Measurements from ENCODE around the gene UPF2.

Gene UPF2

DNA sequence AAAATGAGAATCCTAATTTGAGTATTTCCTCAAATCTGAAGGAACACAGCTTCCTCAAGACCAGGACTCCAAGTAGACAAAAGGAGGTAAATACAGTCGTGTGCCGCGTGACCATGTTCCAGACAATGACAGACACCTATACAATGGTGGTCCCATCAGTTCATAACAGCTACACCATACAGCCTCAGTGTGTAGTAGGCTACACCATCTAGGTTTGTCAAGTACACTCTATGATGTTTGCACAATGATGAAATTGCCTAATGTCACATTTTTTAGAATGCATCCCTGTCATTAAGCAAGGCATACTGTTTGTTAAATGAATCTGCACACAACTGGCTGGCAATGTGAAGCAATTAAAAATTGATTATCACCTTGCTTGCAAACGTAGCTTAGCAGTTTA lies 111.6 kb downstream of the UPF2 start:
- TF ChIP-seq, protein P1, sequence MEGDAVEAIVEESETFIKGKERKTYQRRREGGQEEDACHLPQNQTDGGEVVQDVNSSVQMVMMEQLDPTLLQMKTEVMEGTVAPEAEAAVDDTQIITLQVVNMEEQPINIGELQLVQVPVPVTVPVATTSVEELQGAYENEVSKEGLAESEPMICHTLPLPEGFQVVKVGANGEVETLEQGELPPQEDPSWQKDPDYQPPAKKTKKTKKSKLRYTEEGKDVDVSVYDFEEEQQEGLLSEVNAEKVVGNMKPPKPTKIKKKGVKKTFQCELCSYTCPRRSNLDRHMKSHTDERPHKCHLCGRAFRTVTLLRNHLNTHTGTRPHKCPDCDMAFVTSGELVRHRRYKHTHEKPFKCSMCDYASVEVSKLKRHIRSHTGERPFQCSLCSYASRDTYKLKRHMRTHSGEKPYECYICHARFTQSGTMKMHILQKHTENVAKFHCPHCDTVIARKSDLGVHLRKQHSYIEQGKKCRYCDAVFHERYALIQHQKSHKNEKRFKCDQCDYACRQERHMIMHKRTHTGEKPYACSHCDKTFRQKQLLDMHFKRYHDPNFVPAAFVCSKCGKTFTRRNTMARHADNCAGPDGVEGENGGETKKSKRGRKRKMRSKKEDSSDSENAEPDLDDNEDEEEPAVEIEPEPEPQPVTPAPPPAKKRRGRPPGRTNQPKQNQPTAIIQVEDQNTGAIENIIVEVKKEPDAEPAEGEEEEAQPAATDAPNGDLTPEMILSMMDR (IDR thresholded peaks at IDR 0.05), result no peak
- peak overlapping the region; percentile 54 for H3K27ac Mint-ChIP-seq
- H3K4me3 Mint-ChIP-seq, result no peak overlapping the region
- no peaks in the 10 kb centered on the region for H3K9me3 Mint-ChIP-seq
- no peaks in the 10 kb centered on the region for H3K4me1 Mint-ChIP-seq
- DNase-seq, result no peak
- H3K36me3 Mint-ChIP-seq (ENCODE audit: low read depth), result peaks cover 72% of the 10 kb centered on the region
- peaks cover 3% of the 10 kb centered on the region for H3K27me3 Mint-ChIP-seq (ENCODE audit: low read depth, poor library complexity)

DNA sequence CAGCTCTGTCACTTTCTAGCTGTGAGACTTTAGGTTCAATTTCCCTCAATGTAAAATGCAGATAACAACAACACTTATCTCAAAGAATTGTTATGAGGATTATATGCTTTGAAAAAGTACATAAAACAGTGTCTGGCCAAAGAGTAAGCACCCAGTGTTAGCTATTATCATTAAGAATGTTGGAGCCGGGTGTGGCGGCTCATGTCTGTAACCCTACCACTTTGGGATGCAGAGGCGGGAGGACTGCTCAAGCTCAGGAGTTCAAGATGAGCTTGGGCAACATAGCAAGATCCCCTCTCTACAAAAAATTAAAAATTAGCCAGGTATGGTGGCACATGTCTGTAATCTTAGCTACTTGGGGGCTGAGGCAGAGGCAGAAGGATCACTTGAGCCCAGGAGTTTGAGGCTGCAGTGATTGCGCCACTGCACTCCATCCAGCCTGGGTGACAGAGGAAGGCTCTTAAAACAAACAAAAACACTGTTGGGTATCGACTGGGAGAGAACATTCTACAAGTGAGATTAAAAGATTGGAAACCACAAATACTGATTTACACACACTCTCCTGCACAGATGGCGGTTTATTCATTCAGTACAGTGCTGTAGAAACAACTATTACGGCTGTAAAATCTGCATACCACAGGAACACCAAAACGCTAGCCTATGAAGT lies 112.2 kb downstream of the UPF2 start:
- Mint-ChIP-seq H3K4me1 (no peaks in the 10 kb centered on the region), H3K9me3 (no peaks in the 10 kb centered on the region), H3K27me3 (ENCODE audit: low read depth, poor library complexity) (peaks cover 3% of the 10 kb centered on the region), H3K27ac (peak overlapping the region; percentile 81), H3K4me3 (no peak overlapping the region), H3K36me3 (ENCODE audit: low read depth) (peaks cover 73% of the 10 kb centered on the region)
- no peak for DNase-seq
- TF ChIP-seq, protein P1 (IDR thresholded peaks at IDR 0.05), result no peak

DNA sequence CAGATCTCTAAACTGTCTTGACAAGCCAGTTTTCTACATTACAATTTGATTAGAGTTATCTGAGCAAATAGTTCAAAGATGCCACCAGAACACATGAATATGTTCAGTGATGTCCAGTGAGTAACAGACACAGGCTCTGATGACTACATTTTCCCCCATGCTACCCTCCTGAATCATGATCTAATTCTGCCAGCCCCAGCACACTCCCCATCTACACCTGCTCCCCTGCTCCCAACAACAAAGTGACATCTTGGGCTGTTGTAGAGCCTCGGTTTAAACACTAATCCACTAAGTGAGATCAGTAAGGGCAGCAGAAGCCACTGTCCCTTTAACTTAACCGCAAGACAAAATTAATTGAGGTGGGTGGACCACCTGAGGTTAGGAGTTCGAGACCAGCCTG lies 114.9 kb downstream of the UPF2 start:
- Mint-ChIP-seq H3K27me3 (ENCODE audit: low read depth, poor library complexity) (peaks cover 3% of the 10 kb centered on the region), H3K4me1 (no peaks in the 10 kb centered on the region), H3K36me3 (ENCODE audit: low read depth) (peaks cover 70% of the 10 kb centered on the region), H3K9me3 (no peaks in the 10 kb centered on the region), H3K27ac (no peak overlapping the region), H3K4me3 (no peak overlapping the region)
- TF ChIP-seq, protein P1 (IDR thresholded peaks at IDR 0.05), result no peak
- DNase-seq, result no peak

DNA sequence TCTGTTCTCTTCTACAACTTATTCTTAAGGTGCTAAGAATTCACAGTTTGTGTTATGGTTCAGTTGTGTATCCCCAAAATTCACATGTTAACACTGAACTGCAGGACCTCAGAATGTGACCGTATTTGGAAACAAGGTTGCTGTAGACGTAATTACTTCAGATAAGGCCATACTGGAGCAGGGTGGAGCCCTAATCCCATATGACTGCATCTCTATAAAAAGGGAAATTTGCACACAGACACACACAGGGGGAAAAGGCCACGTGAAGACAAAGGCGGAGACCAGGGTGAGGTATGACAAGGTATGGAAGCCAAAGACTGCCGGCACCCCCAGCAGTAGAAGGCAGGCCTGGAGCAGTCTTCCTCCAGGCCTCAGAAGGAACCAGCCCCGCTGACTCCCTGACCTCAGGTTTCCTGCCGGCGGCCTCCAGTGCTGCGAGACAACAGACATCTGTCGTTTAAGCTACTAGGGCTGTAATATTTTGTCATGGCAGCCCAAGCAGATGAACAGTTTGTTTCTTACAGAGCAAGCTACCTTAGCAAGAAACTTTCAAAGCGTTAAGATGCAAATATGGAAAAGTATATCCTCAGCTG lies 120.7 kb downstream of the UPF2 start:
- no peak overlapping the region for H3K4me3 Mint-ChIP-seq
- no peaks in the 10 kb centered on the region for H3K4me1 Mint-ChIP-seq
- H3K9me3 Mint-ChIP-seq, result no peaks in the 10 kb centered on the region
- TF ChIP-seq, protein P1 (IDR thresholded peaks at IDR 0.05), result no peak
- DNase-seq, result no peak
- H3K27ac Mint-ChIP-seq, result peak overlapping the region; percentile 37
- no peaks in the 10 kb centered on the region for H3K27me3 Mint-ChIP-seq (ENCODE audit: low read depth, poor library complexity)
- peaks cover 59% of the 10 kb centered on the region for H3K36me3 Mint-ChIP-seq (ENCODE audit: low read depth)

DNA sequence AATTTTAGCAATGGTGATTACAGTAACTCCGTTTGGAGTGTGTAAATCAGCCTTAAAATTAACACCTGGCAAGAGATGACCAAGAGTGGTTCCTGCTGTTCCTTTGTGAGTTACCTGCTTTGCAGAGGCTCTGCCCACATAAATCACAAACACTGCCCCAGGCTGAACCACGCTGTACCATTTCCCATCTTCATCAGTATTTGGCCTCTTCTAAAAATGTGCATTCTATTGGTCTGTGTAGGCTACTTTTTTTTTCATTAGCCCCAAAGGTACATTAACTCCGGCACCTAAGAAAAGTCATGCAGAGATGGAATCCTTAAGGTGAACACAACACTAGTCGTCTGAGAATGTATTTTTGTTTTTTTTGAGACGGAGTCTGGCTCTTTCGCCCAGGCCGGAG lies 123.3 kb downstream of the UPF2 start:
- no peak for DNase-seq
- no peaks in the 10 kb centered on the region for H3K4me1 Mint-ChIP-seq
- peaks cover 39% of the 10 kb centered on the region for H3K36me3 Mint-ChIP-seq (ENCODE audit: low read depth)

More for the DNA sequence above, 123.3 kb downstream of the UPF2 start:
- Mint-ChIP-seq H3K4me3 (no peak overlapping the region), H3K27me3 (ENCODE audit: low read depth, poor library complexity) (peaks cover 3% of the 10 kb centered on the region), H3K9me3 (no peaks in the 10 kb centered on the region), H3K27ac (no peak overlapping the region)
- TF ChIP-seq, protein P1 (IDR thresholded peaks at IDR 0.05), result no peak

Data from nephron progenitor cell (in vitro differentiated cells).